ENCODE data around the gene CDC42BPG. TPM values are rescaled to one million over a fixed set of nuclear protein-coding genes. Genes with fewer than 3 reads are reported as not detected.
A peak's percentile ranks its signal among the peaks of the same experiment; 100 is the strongest.

Gene CDC42BPG
- total and polyA plus RNA-seq, 10 of the 15 experiments (the other 5 are each of a cell fraction or from before 2014, with no cell fraction given) = 0.02 to 1.3 (median 0.09) TPM; not detected in 1

GRCh38 chr11:64803846-64804345 is 40.6 kb downstream of the CDC42BPG start (continued):
- TF ChIP-seq BACH1 (IDR thresholded peaks at IDR 0.05; ENCODE audit: borderline replicate concordance) (no peak), POLR2AphosphoS2 (IDR thresholded peaks at IDR 0.05; ENCODE audit: low read depth, low read length) (no peak)

DNA sequence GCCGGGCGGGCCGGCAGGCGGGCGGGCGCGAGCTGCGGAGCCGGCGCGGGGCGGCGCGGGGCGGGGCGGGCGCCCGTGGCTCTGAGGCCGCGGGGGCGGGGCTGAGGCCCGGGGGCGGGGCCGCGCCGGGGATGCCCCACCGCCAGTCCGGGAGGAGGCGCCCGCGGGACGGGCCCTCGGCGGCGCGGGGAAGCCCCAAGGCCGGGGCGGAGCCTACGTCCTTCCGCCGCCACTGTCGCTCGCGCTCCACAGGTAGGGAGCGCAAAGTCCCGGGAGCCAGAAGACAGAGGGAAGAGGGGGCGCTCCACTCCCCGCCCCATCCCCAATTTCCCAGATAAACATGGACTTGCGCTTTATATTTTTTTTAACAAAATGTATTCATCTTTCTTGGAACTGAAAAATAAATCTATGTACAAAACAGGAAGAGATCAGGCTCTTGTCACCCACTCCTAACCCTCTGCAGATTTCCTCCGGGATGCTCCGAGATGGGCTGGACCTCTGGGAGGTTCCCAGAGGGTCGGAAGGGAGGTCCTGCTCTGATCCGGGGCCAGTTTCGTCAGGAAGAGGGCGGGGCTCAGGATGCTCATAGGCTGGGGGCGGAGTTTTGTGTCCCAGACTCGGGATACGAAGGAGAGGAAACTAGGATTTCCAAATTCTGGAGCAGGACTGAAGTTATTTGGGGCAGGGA is 41.2 kb downstream of the CDC42BPG start, which contains the start of gene MAP4K2:
Gene MAP4K2, minus strand, starts transcription at position 57 of the 688 bp plus-strand sequence. CDS start 65 bp downstream, outside the sequence.
- H3K9ac ChIP-seq (ENCODE audit: control insufficient read depth, insufficient read depth, low read length) = peak within 1 kb of the TSS; percentile 93
- H3K4me1 ChIP-seq (ENCODE audit: control insufficient read depth, insufficient read depth, low read length) = peaks cover 37% of the 10 kb centered on the region
- H3K27ac ChIP-seq (ENCODE audit: control insufficient read depth, insufficient read depth) = peak within 1 kb of the TSS; percentile 92
- H3K36me3 ChIP-seq (ENCODE audit: control insufficient read depth in 2 of 2, insufficient read depth in 2 of 2, low read length in 1 of 2) = peaks cover 5 to 6% of the 10 kb centered on the region in 2 experiments; a peak in 3 of 4 replicates
- SMC1A ChIA-PET (ENCODE audit: uncharacterized antibody, unreplicated experiment) = interaction anchor here (1.0 to 1.5 kb wide), 3 partner anchors 8 to 318 kb away, joined by 4 read pairs; partner anchors contain the start of genes FAU, MEN1 and MRPL49
- in situ Hi-C loops (cut with MboI) = no loop called here
- H3K79me2 ChIP-seq (ENCODE audit: control insufficient read depth, insufficient read depth, low read length) = peaks cover 30% of the 10 kb centered on the region
- intact Hi-C loops (cut with micrococcal nuclease; ENCODE audit: unreplicated experiment) = no loop called here
- RAD21 ChIA-PET (ENCODE audit: unreplicated experiment) = interaction anchor here (1.5 to 2.8 kb wide), 3 partner anchors 19 to 115 kb away, joined by 3 to 12 read pairs (median 5); partner anchors contain the start of gene SF1
- CTCF ChIA-PET = interaction anchor here (0.7 to 5.8 kb wide), 5 partner anchors 16 to 486 kb away, joined by 3 to 41 read pairs (median 4); partner anchors contain the start of genes PRDX5 and TRMT112
- POLR2A ChIA-PET = interaction anchor here (0.6 to 5.4 kb wide), 4 partner anchors 24 to 117 kb away, joined by 3 to 33 read pairs (median 3); partner anchors contain the start of gene SF1
- 2% methylated on average over 32 of the region's 58 CpGs for WGBS (ENCODE audit: insufficient coverage, insufficient replicate concordance, low lambda C conversion rate, missing lambda C conversion rate)
- no peaks in the 10 kb centered on the region for H3K27me3 ChIP-seq (replicated peaks in 1 of 2; ENCODE audit: control insufficient read depth in 2 of 2, insufficient read depth in 2 of 2, low read length in 1 of 2)
- H3K9me3 ChIP-seq (replicated peaks; ENCODE audit: control insufficient read depth, insufficient read depth, low read length) = no peaks in the 10 kb centered on the region
- FAIRE-seq (peak; percentile 13), ATAC-seq (peak; percentile 73), DNase-seq (ENCODE audit: low read depth, low spot score) (peak; percentile 3)
- no peaks in the 10 kb centered on the region for H4K20me1 ChIP-seq (ENCODE audit: control insufficient read depth, insufficient read depth)
- peak within 1 kb of the TSS; percentile 97 for H3K4me2 ChIP-seq (ENCODE audit: control insufficient read depth, insufficient read depth)
- no TSS peak for BruUV-seq (replicated peaks)
- peak within 1 kb of the TSS; percentile 63 for H2AFZ ChIP-seq (ENCODE audit: control insufficient read depth, low read depth, low read length)
- H3K4me3 ChIP-seq = peak within 1 kb of the TSS; percentile 87
- no peak for TF ChIP-seq E2F4 (IDR thresholded peaks at IDR 0.05; ENCODE audit: low read depth, low read length)
- TF ChIP-seq, protein P1, sequence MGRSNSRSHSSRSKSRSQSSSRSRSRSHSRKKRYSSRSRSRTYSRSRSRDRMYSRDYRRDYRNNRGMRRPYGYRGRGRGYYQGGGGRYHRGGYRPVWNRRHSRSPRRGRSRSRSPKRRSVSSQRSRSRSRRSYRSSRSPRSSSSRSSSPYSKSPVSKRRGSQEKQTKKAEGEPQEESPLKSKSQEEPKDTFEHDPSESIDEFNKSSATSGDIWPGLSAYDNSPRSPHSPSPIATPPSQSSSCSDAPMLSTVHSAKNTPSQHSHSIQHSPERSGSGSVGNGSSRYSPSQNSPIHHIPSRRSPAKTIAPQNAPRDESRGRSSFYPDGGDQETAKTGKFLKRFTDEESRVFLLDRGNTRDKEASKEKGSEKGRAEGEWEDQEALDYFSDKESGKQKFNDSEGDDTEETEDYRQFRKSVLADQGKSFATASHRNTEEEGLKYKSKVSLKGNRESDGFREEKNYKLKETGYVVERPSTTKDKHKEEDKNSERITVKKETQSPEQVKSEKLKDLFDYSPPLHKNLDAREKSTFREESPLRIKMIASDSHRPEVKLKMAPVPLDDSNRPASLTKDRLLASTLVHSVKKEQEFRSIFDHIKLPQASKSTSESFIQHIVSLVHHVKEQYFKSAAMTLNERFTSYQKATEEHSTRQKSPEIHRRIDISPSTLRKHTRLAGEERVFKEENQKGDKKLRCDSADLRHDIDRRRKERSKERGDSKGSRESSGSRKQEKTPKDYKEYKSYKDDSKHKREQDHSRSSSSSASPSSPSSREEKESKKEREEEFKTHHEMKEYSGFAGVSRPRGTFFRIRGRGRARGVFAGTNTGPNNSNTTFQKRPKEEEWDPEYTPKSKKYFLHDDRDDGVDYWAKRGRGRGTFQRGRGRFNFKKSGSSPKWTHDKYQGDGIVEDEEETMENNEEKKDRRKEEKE (IDR thresholded peaks at IDR 0.05) = no peak
- TF ChIP-seq, protein P2, sequence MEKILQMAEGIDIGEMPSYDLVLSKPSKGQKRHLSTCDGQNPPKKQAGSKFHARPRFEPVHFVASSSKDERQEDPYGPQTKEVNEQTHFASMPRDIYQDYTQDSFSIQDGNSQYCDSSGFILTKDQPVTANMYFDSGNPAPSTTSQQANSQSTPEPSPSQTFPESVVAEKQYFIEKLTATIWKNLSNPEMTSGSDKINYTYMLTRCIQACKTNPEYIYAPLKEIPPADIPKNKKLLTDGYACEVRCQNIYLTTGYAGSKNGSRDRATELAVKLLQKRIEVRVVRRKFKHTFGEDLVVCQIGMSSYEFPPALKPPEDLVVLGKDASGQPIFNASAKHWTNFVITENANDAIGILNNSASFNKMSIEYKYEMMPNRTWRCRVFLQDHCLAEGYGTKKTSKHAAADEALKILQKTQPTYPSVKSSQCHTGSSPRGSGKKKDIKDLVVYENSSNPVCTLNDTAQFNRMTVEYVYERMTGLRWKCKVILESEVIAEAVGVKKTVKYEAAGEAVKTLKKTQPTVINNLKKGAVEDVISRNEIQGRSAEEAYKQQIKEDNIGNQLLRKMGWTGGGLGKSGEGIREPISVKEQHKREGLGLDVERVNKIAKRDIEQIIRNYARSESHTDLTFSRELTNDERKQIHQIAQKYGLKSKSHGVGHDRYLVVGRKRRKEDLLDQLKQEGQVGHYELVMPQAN (conservative IDR thresholded peaks at IDR 0.05) = peak; percentile 54; the same call in 1 of the 2 replicates
- TF ChIP-seq, protein P3, sequence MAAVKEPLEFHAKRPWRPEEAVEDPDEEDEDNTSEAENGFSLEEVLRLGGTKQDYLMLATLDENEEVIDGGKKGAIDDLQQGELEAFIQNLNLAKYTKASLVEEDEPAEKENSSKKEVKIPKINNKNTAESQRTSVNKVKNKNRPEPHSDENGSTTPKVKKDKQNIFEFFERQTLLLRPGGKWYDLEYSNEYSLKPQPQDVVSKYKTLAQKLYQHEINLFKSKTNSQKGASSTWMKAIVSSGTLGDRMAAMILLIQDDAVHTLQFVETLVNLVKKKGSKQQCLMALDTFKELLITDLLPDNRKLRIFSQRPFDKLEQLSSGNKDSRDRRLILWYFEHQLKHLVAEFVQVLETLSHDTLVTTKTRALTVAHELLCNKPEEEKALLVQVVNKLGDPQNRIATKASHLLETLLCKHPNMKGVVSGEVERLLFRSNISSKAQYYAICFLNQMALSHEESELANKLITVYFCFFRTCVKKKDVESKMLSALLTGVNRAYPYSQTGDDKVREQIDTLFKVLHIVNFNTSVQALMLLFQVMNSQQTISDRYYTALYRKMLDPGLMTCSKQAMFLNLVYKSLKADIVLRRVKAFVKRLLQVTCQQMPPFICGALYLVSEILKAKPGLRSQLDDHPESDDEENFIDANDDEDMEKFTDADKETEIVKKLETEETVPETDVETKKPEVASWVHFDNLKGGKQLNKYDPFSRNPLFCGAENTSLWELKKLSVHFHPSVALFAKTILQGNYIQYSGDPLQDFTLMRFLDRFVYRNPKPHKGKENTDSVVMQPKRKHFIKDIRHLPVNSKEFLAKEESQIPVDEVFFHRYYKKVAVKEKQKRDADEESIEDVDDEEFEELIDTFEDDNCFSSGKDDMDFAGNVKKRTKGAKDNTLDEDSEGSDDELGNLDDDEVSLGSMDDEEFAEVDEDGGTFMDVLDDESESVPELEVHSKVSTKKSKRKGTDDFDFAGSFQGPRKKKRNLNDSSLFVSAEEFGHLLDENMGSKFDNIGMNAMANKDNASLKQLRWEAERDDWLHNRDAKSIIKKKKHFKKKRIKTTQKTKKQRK (IDR thresholded peaks at IDR 0.05; ENCODE audit: low read depth, low read length) = no peak
- no peak for TF ChIP-seq MTA2 (IDR thresholded peaks at IDR 0.05; ENCODE audit: low read depth)
- no peak for TF ChIP-seq ZNF24 (IDR thresholded peaks at IDR 0.05)
- peak; percentile 71 for TF ChIP-seq POLR2A (IDR thresholded peaks at IDR 0.05; ENCODE audit: low read depth, low read length)
- no peak for TF ChIP-seq NFXL1 (IDR thresholded peaks at IDR 0.05; ENCODE audit: borderline replicate concordance)
- peak; percentile 17; the same call in 1 of the 2 replicates for TF ChIP-seq TAF1 (IDR thresholded peaks at IDR 0.05; ENCODE audit: borderline replicate concordance, low read depth, low read length)
